H1 (cell line): ENCODE results near the gene BAHD1. TPM values are rescaled to one million over a fixed set of nuclear protein-coding genes. Genes with fewer than 3 reads are reported as not detected.

Experiments used
- CTCF ChIA-PET: fragments of 300-600 bp; sonication (Branson Sonifier 250); formaldehyde crosslinking; loops from one replicate; lab custom pipeline; 2021; ENCODE audit not compliant: partially characterized antibody; lab: Charles Lee
- POLR2A ChIA-PET: fragments of 300-600 bp; sonication (Branson Sonifier 250); formaldehyde crosslinking; loops from one replicate; lab custom pipeline; 2021; ENCODE audit warnings: inconsistent platforms; ENCODE audit not compliant: partially characterized antibody; lab: Charles Lee
- DNase-seq, 2 experiments: peaks; one replicate each; pipeline versions ENCODE4 v3.0.0 to v3.0.0-alpha.2; 2010 to 2022; ENCODE audit warnings: low spot score in 2 of 2, low read depth in 1 of 2, mixed read lengths in 1 of 2
- FAIRE-seq: peaks from 2 replicates; lab custom pipeline; 2011; peaks lifted over from hg19 to GRCh38; lab: Jason Lieb, UNC
- H2AFZ ChIP-seq: 2 replicates; pipeline ENCODE4 v1.8.1; 2012; ENCODE audit warnings: low read length, inconsistent platforms
- H2AK5ac ChIP-seq: 2 replicates; pipeline ENCODE4 v1.6.1; 2013; ENCODE audit warnings: low read depth, low read length
- H2BK120ac ChIP-seq: replicated peaks from 2 replicates; pipeline ENCODE3; 2013; ENCODE audit warnings: low read depth, low read length, inconsistent platforms
- H2BK12ac ChIP-seq: 2 replicates; pipeline ENCODE4 v1.6.1; 2013; ENCODE audit warnings: low read depth, low read length
- H2BK15ac ChIP-seq: 2 replicates; pipeline ENCODE4 v1.6.1; 2013; ENCODE audit warnings: low read length
- H2BK20ac ChIP-seq: 2 replicates; pipeline ENCODE4 v1.6.1; 2013; ENCODE audit warnings: low read length
- H2BK5ac ChIP-seq: 2 replicates; pipeline ENCODE4 v1.6.1; 2013; ENCODE audit warnings: low read depth, low read length
- H3K14ac ChIP-seq: 2 replicates; pipeline ENCODE4 v1.6.1; 2013; ENCODE audit warnings: inconsistent platforms; ENCODE audit not compliant: insufficient read length
- H3K18ac ChIP-seq: 2 replicates; pipeline ENCODE4 v1.6.1; 2013; ENCODE audit warnings: low read length; ENCODE audit errors: extremely low read depth
- H3K23ac ChIP-seq: 2 replicates; pipeline ENCODE4 v1.6.1; 2013; ENCODE audit warnings: inconsistent platforms; ENCODE audit not compliant: insufficient read length
- H3K23me2 ChIP-seq: 2 replicates; pipeline ENCODE4 v1.6.1; 2013; ENCODE audit warnings: low read depth, low read length
- H3K27ac ChIP-seq: 2 replicates; pipeline ENCODE4 v1.6.1; 2011; ENCODE audit warnings: low read depth, low read length, inconsistent platforms
- H3K27me3 ChIP-seq, 4 experiments: replicated peaks in 1 of 4; 1 replicate in 1 of 4; 2 replicates in 3 of 4; pipeline versions ENCODE4 v1.6.1 to v1.8.1; 2011 to 2013; ENCODE audit warnings: low read length in 3 of 4, mild to moderate bottlenecking in 3 of 4, inconsistent platforms in 2 of 4, mixed read lengths in 2 of 4, moderate library complexity in 1 of 4; ENCODE audit not compliant: control insufficient read depth in 3 of 4, insufficient read depth in 3 of 4; ENCODE audit errors: extremely low read depth in 1 of 4
- H3K36me3 ChIP-seq, 4 experiments: 2 replicates each; pipeline versions ENCODE4 v1.6.1 to v1.8.1; 2011 to 2013; ENCODE audit warnings: mild to moderate bottlenecking in 4 of 4, low read length in 3 of 4, moderate library complexity in 2 of 4, control low read depth in 1 of 4, inconsistent platforms in 1 of 4; ENCODE audit not compliant: insufficient read depth in 4 of 4, control insufficient read depth in 2 of 4
- H3K4ac ChIP-seq: replicated peaks from 2 replicates; pipeline ENCODE3; 2013; ENCODE audit warnings: low read length, low read depth, mixed read lengths, inconsistent platforms; ENCODE audit not compliant: insufficient read length
- H3K4me1 ChIP-seq, 4 experiments: replicated peaks in 1 of 4; 1 replicate in 1 of 4; 2 replicates in 3 of 4; pipeline versions ENCODE4 v1.6.1 to v1.8.1; 2011 to 2013; ENCODE audit warnings: low read length in 3 of 4, inconsistent platforms in 2 of 4, mixed read lengths in 1 of 4; ENCODE audit not compliant: insufficient read depth in 4 of 4, control insufficient read depth in 3 of 4
- H3K4me2 ChIP-seq, 2 experiments: 2 replicates each; pipeline versions ENCODE4 v1.6.1 to v1.8.1; 2011 to 2013; ENCODE audit warnings: low read depth in 2 of 2, low read length in 2 of 2, control low read depth in 1 of 2, inconsistent platforms in 1 of 2, mild to moderate bottlenecking in 1 of 2; ENCODE audit not compliant: insufficient read depth in 1 of 2
- H3K4me3 ChIP-seq, 4 experiments: fragments of 200-600, 300-600 bp in 1 of 4; sonication (generic), shearing (Covaris generic), sonication (Bioruptor Twin) in 1 of 4; 2 replicates each; pipeline versions ENCODE4 v1.5.1 to v1.8.1; 2011 to 2016; ENCODE audit warnings: low read length in 4 of 4, low read depth in 3 of 4, control low read depth in 2 of 4, inconsistent platforms in 2 of 4, mild to moderate bottlenecking in 2 of 4, mixed read lengths in 1 of 4, moderate library complexity in 1 of 4; ENCODE audit not compliant: insufficient read depth in 2 of 4; ENCODE audit errors: extremely low read depth in 1 of 4
- H3K56ac ChIP-seq: replicated peaks from 2 replicates; pipeline ENCODE3; 2013; ENCODE audit warnings: low read depth, mild to moderate bottlenecking, mixed read lengths, low read length, inconsistent platforms; ENCODE audit not compliant: insufficient read length
- H3K79me1 ChIP-seq: 2 replicates; pipeline ENCODE4 v1.6.1; 2013; ENCODE audit warnings: low read depth, low read length, control low read depth
- H3K79me2 ChIP-seq, 2 experiments: 2 replicates each; pipeline versions ENCODE4 v1.6.1 to v1.8.1; 2012 to 2013; ENCODE audit warnings: low read length in 2 of 2, mild to moderate bottlenecking in 2 of 2, inconsistent platforms in 1 of 2; ENCODE audit not compliant: insufficient read depth in 2 of 2, control insufficient read depth in 1 of 2
- H3K9ac ChIP-seq, 4 experiments: replicated peaks in 1 of 4; 1 replicate in 1 of 4; 2 replicates in 3 of 4; pipeline versions ENCODE4 v1.6.1 to v1.8.1; 2011 to 2013; ENCODE audit warnings: low read depth in 3 of 4, low read length in 3 of 4, control low read depth in 2 of 4, mild to moderate bottlenecking in 2 of 4, moderate library complexity in 2 of 4, inconsistent platforms in 1 of 4; ENCODE audit errors: extremely low read depth in 1 of 4
- H3K9me3 ChIP-seq, 2 experiments: 2 replicates each; pipeline versions ENCODE4 v1.6.1 to v1.8.1; 2012 to 2013; ENCODE audit warnings: mild to moderate bottlenecking in 2 of 2, moderate library complexity in 2 of 2, control low read depth in 1 of 2, inconsistent platforms in 1 of 2, low read depth in 1 of 2, low read length in 1 of 2, mixed read lengths in 1 of 2; ENCODE audit not compliant: insufficient read depth in 2 of 2
- H4K20me1 ChIP-seq, 2 experiments: replicated peaks in 1 of 2; 2 replicates each; pipeline versions ENCODE3 to v1.8.1; 2011 to 2013; ENCODE audit warnings: inconsistent platforms in 2 of 2, low read length in 2 of 2, mild to moderate bottlenecking in 1 of 2; ENCODE audit not compliant: insufficient read depth in 2 of 2, control insufficient read depth in 1 of 2
- H4K5ac ChIP-seq: 2 replicates; pipeline ENCODE4 v1.6.1; 2013; ENCODE audit warnings: low read length, low read depth, mixed read lengths, inconsistent platforms; ENCODE audit not compliant: insufficient read length
- H4K8ac ChIP-seq: 2 replicates; pipeline ENCODE4 v1.8.0; 2013; ENCODE audit warnings: mild to moderate bottlenecking, moderate library complexity, low read length, inconsistent platforms; ENCODE audit not compliant: insufficient read depth; ENCODE audit errors: extremely low read depth
- H4K91ac ChIP-seq: replicated peaks from 2 replicates; pipeline ENCODE3; 2013; ENCODE audit warnings: low read length, mixed read lengths, inconsistent platforms; ENCODE audit not compliant: insufficient read length
- KDM1A ChIP-seq: fragments of 200-600, 300-600 bp; sonication (generic); IDR thresholded peaks from 2 replicates; pipeline ENCODE4 v1.7.1; 2016; ENCODE audit warnings: mild to moderate bottlenecking, low read length, borderline replicate concordance
- KDM5A ChIP-seq: fragments of 200-600 bp; IDR thresholded peaks from 2 replicates; pipeline ENCODE4 v1.7.1; 2012; ENCODE audit warnings: mild to moderate bottlenecking, low read length, inconsistent platforms, mixed read lengths
- PHF8 ChIP-seq: fragments of 200-600 bp; sonication (generic); conservative IDR thresholded peaks from 2 replicates; pipeline ENCODE4 v1.7.1; 2012; ENCODE audit warnings: low read depth, mild to moderate bottlenecking, inconsistent platforms, low read length, moderate library complexity
- RNF2 ChIP-seq: fragments of 200-900, 300-1000 bp; sonication (generic); IDR thresholded peaks from 2 replicates; pipeline ENCODE4 v1.7.1; 2016; ENCODE audit warnings: borderline replicate concordance, low read depth, mild to moderate bottlenecking, antibody characterized with exemption, low read length; ENCODE audit not compliant: poor library complexity, severe bottlenecking; ENCODE audit errors: missing control alignments
- SAP30 ChIP-seq: fragments of 300-600 bp; sonication (generic); IDR thresholded peaks from 2 replicates; pipeline ENCODE4 v1.7.1; 2012; ENCODE audit warnings: low read length, moderate library complexity, mild to moderate bottlenecking, inconsistent platforms; ENCODE audit not compliant: insufficient read depth, insufficient replicate concordance
- SP1 ChIP-seq: IDR thresholded peaks from 2 replicates; pipeline ENCODE4 v1.6.1; 2011; ENCODE audit warnings: low read depth, low read length
- WGBS, 2 experiments: shearing (Covaris generic) in 1 of 2; methylation state at CpG; one replicate each; pipeline versions ENCODE4 v1.1.6 to v1.1.7; 2013 to 2015; ENCODE audit warnings: low lambda C conversion rate in 2 of 2, mixed read lengths in 2 of 2, inconsistent platforms in 1 of 2, low coverage in 1 of 2, missing lambda C conversion rate in 1 of 2; ENCODE audit not compliant: insufficient replicate concordance in 2 of 2, insufficient coverage in 1 of 2, insufficient read length in 1 of 2; ENCODE audit errors: extremely low coverage in 1 of 2, missing lambda C conversion rate in 1 of 2; 5-methylcytosine and 5-hydroxymethylcytosine counted together
- polyA plus RNA-seq, 7 experiments: library from polyadenylated mRNA; depleted of rRNA in 3 of 7; stranded (reverse) in 5 of 7; unstranded in 2 of 7; fragments of >200 nt in 5 of 7; fragments of 200-250 nt in 2 of 7; gene quantifications; 1 replicate in 5 of 7; 2 replicates in 1 of 7; 4 replicates in 1 of 7; pipeline versions ENCODE4 v1.2.1 to v1.2.3, GENCODE V29; 2011 to 2013; ENCODE audit warnings: missing spikeins in 2 of 7, mixed read lengths in 2 of 7
- total RNA-seq: library from RNA; stranded (reverse); fragmentation: NEBNext Ultra II Directional; extraction: Animal tissue kit (Norgen Biotek cat#: 25700); gene quantifications from 2 replicates; pipeline ENCODE4 v1.2.1, GENCODE V29; 2021

BAHD1 gene
- total and polyA plus RNA-seq, 2 of the 8 experiments (the other 6 are each of a cell fraction or from before 2014, with no cell fraction given): 15.0 to 38.9 TPM

DNA sequence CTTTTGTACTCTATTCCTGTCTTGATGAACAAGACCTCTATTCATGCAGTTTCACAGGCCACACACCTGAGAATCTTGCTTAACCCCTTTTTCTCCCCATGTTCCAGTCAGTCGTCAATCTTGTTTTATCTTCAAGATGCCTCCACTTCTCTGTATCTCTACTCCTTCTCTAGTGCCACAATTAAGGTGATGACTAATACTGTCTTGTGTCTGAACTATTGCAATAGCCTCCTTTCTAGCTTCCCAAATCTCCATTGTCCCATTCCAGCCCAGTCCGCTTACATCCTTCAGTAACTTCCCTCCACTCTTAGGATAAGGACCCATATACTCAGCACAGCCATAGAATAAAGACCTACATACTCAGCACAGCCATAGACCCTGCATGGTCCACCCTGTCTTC is 54.8 kb downstream of the BAHD1 start:
- Histone ChIP-seq H3K36me3 (no peaks in the 10 kb centered on the region; a peak in 1 of 8 replicates), H4K91ac (no peak overlapping the region), H2BK5ac (no peak overlapping the region), H2BK15ac (no peak overlapping the region), H3K4ac (no peak overlapping the region), H2BK20ac (no peak overlapping the region), H2BK120ac (no peak overlapping the region), H3K23ac (no peak overlapping the region), H3K18ac (no peak overlapping the region), H3K23me2 (no peaks in the 10 kb centered on the region), H3K4me2 (no peak overlapping the region), H3K4me3 (no peak overlapping the region), H3K14ac (no peak overlapping the region), H3K4me1 (no peaks in the 10 kb centered on the region), H3K56ac (no peak overlapping the region), H4K8ac (no peak overlapping the region), H3K79me2 (no peaks in the 10 kb centered on the region), H2AK5ac (no peak overlapping the region), H3K79me1 (no peaks in the 10 kb centered on the region), H3K27ac (no peak overlapping the region), H2AFZ (no peak overlapping the region), H2BK12ac (no peak overlapping the region), H4K5ac (no peak overlapping the region), H3K9me3 (no peaks in the 10 kb centered on the region), H4K20me1 (peaks cover 0 to 2% of the 10 kb centered on the region in 2 experiments), H3K9ac (no peak overlapping the region), H3K27me3 (no peaks in the 10 kb centered on the region)
- CTCF ChIA-PET: interaction anchor here (1.2 to 1.6 kb wide), 2 partner anchors 10 to 12 kb away, joined by 4 to 5 read pairs; no protein-coding TSS in a partner anchor
- POLR2A ChIA-PET: no interaction called here
- 90% methylated on average over 2 of the region's 2 CpGs; no CpG with 5 or more reads in 1 of the 2 experiments for WGBS, 2 experiments
- no peak for DNase-seq
- FAIRE-seq: no peak
- TF ChIP-seq PHF8: no peak
- TF ChIP-seq SAP30: no peak
- no peak for TF ChIP-seq SP1
- no peak for TF ChIP-seq KDM5A
- no peak for TF ChIP-seq KDM1A
- TF ChIP-seq RNF2: no peak
